ENCODE data around the gene CHD1L. TPM values are rescaled to one million over a fixed set of nuclear protein-coding genes. Genes with fewer than 3 reads are reported as not detected.

Gene CHD1L
- total and polyA plus RNA-seq, 2 of the 4 experiments (the other 2 are of a cell fraction): 31.2 to 47.5 TPM

DNA sequence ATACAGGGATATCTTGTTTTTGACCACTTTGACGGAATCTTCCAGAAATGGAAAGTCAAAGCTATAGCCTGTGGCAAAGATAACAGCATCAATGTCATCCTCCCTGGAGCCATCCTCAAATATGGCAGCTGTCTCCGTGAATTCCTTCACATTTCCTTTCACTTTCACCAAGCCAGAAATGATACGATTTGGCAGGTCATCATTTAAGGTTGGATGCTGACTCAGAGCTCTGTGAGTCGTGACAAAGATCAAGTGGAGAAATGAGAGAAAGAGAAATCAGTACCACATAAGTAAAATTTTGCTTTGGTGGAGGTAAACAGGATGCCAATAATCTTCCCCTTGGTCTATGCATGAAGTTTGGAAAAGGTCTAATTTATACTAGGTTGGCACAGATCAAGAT is 41.2 kb upstream of the CHD1L start:
- Histone ChIP-seq H2BK15ac (ENCODE audit: low read depth, low read length) (no peak overlapping the region), H3K9ac (ENCODE audit: low read depth, low read length) (no peak overlapping the region), H4K20me1 (ENCODE audit: insufficient read depth, low read length) (no peaks in the 10 kb centered on the region), H3K4ac (ENCODE audit: low read depth, low read length) (no peak overlapping the region), H4K5ac (ENCODE audit: low read depth, low read length) (no peak overlapping the region), H3K36me3 (ENCODE audit: control insufficient read depth, insufficient read depth, low read length) (no peaks in the 10 kb centered on the region), H2BK5ac (ENCODE audit: low read depth, low read length, poor library complexity, severe bottlenecking) (no peak overlapping the region), H2AFZ (replicated peaks; ENCODE audit: low read length, poor library complexity) (no peak overlapping the region), H3K56ac (ENCODE audit: extremely low read depth, insufficient read depth, low read length) (no peak overlapping the region), H3K9me3 (ENCODE audit: control insufficient read depth, insufficient read depth, low read length) (no peaks in the 10 kb centered on the region), H3K27me3 (ENCODE audit: control insufficient read depth, insufficient read depth, low read length) (no peaks in the 10 kb centered on the region), H2AK9ac (replicated peaks; ENCODE audit: low read depth, low read length, poor library complexity) (no peak overlapping the region), H3K4me1 (ENCODE audit: control insufficient read depth, insufficient read depth, low read length) (no peaks in the 10 kb centered on the region), H3K4me3 (ENCODE audit: insufficient read depth, low read depth, low read length) (no peak overlapping the region), H3K27ac (ENCODE audit: insufficient read depth, low read length) (no peak overlapping the region), H3K23ac (ENCODE audit: low read depth, low read length) (no peak overlapping the region), H3K79me1 (ENCODE audit: low read depth in 1 of 2, low read length in 2 of 2) (no peaks in the 10 kb centered on the region), H4K91ac (ENCODE audit: insufficient read depth, low read depth, low read length) (no peak overlapping the region), H3K4me2 (ENCODE audit: low read depth, low read length) (peak overlapping the region; percentile 58), H3K18ac (ENCODE audit: low read depth, low read length) (no peak overlapping the region), H2BK20ac (ENCODE audit: low read depth, low read length) (no peak overlapping the region), H2BK120ac (ENCODE audit: low read depth, low read length) (no peak overlapping the region), H3K14ac (replicated peaks; ENCODE audit: low read depth, low read length) (no peak overlapping the region), H2AK5ac (ENCODE audit: low read depth, low read length) (no peak overlapping the region), H4K8ac (ENCODE audit: low read depth in 2 of 2, low read length in 2 of 2) (no peak overlapping the region), H3K9me1 (ENCODE audit: insufficient read depth, low read length) (no peaks in the 10 kb centered on the region)
- in situ Hi-C loops (cut with MboI; ENCODE audit: low sequenced_read_pairs): no loop called here
- intact Hi-C loops (cut with micrococcal nuclease): no loop called here
- ATAC-seq (ENCODE audit: low read depth) (no peak), DNase-seq (peak; percentile 18)
- CTCF ChIA-PET: interaction anchor here (1.4 kb wide), 1 partner anchor 42 kb away, joined by 3 read pairs; no protein-coding TSS in a partner anchor
- WGBS, 2 experiments (ENCODE audit: extremely low coverage in 2 of 2, insufficient read length in 1 of 2): no CpG with 5 or more reads among the region's 4 CpGs
- dilution Hi-C loops (cut with HindIII; ENCODE audit: low sequenced_read_pairs, unreplicated experiment): no loop called here
- no TSS peak for BruUV-seq (replicated peaks)
- POLR2A ChIA-PET (ENCODE audit: unreplicated experiment): no interaction called here
- TF ChIP-seq RFX5 (IDR thresholded peaks at IDR 0.05; ENCODE audit: low read depth, low read length): no peak
- TF ChIP-seq MAFK (IDR thresholded peaks at IDR 0.05; ENCODE audit: low read depth, low read length): peak; percentile 13; the same call in 1 of the 2 replicates

Data from IMR-90 (cell line).